NB4 (cell line): Measurements from ENCODE around the gene RUVBL2.

ENCODE experiments used
- POLR2A ChIP-seq: IDR thresholded peaks from 2 replicates; pipeline ENCODE4 v1.6.1; 2011; ENCODE audit warnings: mild to moderate bottlenecking; ENCODE audit not compliant: insufficient read length; ENCODE audit errors: extremely low read depth
- TF ChIP-seq, protein P1 (sequence below): IDR thresholded peaks from one replicate; pipeline ENCODE4 v1.5.1; 2012; ENCODE audit warnings: low read depth, low read length

DNA sequence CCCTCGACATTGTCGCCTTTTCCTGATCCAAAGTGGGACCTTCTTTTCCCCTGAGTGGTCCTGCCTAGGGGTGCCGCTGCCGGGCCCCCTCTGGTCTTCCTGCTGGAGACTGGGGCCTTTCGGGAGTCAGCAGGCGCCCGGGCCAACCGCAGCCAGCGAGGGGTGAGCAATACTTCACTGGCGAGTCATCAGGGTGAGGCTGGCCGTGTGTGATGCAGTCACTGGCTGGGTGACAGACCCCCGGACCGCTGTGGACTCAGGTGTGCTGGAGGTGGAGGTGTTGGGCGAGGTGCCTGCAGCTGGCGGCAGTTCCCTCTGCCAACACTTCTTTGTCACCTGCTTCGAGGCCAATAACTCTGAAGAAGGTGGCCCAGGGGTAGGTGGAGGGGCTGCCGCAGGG is 48.5 kb downstream of the RUVBL2 start:
- TF ChIP-seq POLR2A = no peak
- TF ChIP-seq, protein P1, sequence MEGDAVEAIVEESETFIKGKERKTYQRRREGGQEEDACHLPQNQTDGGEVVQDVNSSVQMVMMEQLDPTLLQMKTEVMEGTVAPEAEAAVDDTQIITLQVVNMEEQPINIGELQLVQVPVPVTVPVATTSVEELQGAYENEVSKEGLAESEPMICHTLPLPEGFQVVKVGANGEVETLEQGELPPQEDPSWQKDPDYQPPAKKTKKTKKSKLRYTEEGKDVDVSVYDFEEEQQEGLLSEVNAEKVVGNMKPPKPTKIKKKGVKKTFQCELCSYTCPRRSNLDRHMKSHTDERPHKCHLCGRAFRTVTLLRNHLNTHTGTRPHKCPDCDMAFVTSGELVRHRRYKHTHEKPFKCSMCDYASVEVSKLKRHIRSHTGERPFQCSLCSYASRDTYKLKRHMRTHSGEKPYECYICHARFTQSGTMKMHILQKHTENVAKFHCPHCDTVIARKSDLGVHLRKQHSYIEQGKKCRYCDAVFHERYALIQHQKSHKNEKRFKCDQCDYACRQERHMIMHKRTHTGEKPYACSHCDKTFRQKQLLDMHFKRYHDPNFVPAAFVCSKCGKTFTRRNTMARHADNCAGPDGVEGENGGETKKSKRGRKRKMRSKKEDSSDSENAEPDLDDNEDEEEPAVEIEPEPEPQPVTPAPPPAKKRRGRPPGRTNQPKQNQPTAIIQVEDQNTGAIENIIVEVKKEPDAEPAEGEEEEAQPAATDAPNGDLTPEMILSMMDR = no peak
